GM19455 (cell line): Measurements from ENCODE around the gene RASA3.

Experiments used
- ATAC-seq: cut with Tn5 transposase; IDR thresholded peaks from one replicate; pipeline ENCODE4 v1.9.1; 2021; ENCODE audit not compliant: unreplicated experiment

RASA3 gene

GRCh38 chr13:114011226-114011625 lies 121.2 kb downstream of the RASA3 start:
- ATAC-seq: no peak

GRCh38 chr13:114010401-114011101 lies 121.9 kb downstream of the RASA3 start:
- ATAC-seq: no peak

- no peak for ATAC-seq
Observed at GRCh38 chr13:114009590-114010400, 122.6 kb downstream of the RASA3 start.

GRCh38 chr13:114008964-114009589 lies 123.3 kb downstream of the RASA3 start:
- ATAC-seq: no peak

GRCh38 chr13:114007566-114007965 lies 124.9 kb downstream of the RASA3 start:
- no peak for ATAC-seq

GRCh38 chr13:114005206-114005724 lies 127.2 kb downstream of the RASA3 start:
- no peak for ATAC-seq

- ATAC-seq: no peak
Observed at GRCh38 chr13:114004420-114005205, 127.8 kb downstream of the RASA3 start.

GRCh38 chr13:114002771-114003321 lies 129.6 kb downstream of the RASA3 start:
- no peak for ATAC-seq

GRCh38 chr13:114002009-114002544 lies 130.3 kb downstream of the RASA3 start:
- no peak for ATAC-seq

GRCh38 chr13:114001331-114002008 lies 131.0 kb downstream of the RASA3 start:
- no peak for ATAC-seq

GRCh38 chr13:114000151-114001040 lies 132.0 kb downstream of the RASA3 start:
- ATAC-seq: no peak

- no peak for ATAC-seq
Observed at GRCh38 chr13:113999618-113999910, 132.9 kb downstream of the RASA3 start.

- no peak for ATAC-seq
Observed at GRCh38 chr13:113998781-113999617, 133.4 kb downstream of the RASA3 start.

GRCh38 chr13:113997845-113998751 lies 134.3 kb downstream of the RASA3 start:
- no peak for ATAC-seq

GRCh38 chr13:113996912-113997745 lies 135.3 kb downstream of the RASA3 start:
- ATAC-seq: no peak
